Daoy (cell line): Measurements from ENCODE around the gene SAA1. TPM values are rescaled to one million over a fixed set of nuclear protein-coding genes. Genes with fewer than 3 reads are reported as not detected.
"Not testable (repeated sequence)": the region's sequence is repeated elsewhere in the genome, so short reads cannot be mapped to it uniquely, and the experiment has no call there.

Experiments used
- DNase-seq: peaks from one replicate; pipeline ENCODE4 v3.0.0-alpha.2; 2015; ENCODE audit warnings: low read depth
- total RNA-seq: library from RNA; depleted of rRNA; stranded (reverse); fragments of >200 nt; shearing (Covaris generic); gene quantifications from 2 replicates; pipeline ENCODE4 v1.2.3, GENCODE V29; 2014

Gene SAA1
- total RNA-seq, 1 experiment from 2014 or later: 0.69 TPM

- no peak for DNase-seq
Observed at GRCh38 chr11:18259259-18259658, 6.8 kb upstream of the SAA1 start.

- no peak for DNase-seq
Observed at GRCh38 chr11:18261721-18262120, 4.3 kb upstream of the SAA1 start.

GRCh38 chr11:18262681-18263350 lies 3.2 kb upstream of the SAA1 start:
- DNase-seq: not testable (repeated sequence)

GRCh38 chr11:18264035-18264434 lies 2.0 kb upstream of the SAA1 start:
- DNase-seq: no peak

- no peak for DNase-seq
Observed at GRCh38 chr11:18264677-18265555, 1.1 kb upstream of the SAA1 start.

GRCh38 chr11:18267335-18268133 lies 1.5 kb downstream of the SAA1 start:
- DNase-seq: not testable (repeated sequence)

- DNase-seq: not testable (repeated sequence)
Observed at GRCh38 chr11:18269252-18269651, 3.2 kb downstream of the SAA1 start.

GRCh38 chr11:18270102-18270501 lies 4.0 kb downstream of the SAA1 start:
- no peak for DNase-seq

- DNase-seq: no peak
Observed at GRCh38 chr11:18271206-18271605, 5.1 kb downstream of the SAA1 start.

GRCh38 chr11:18277565-18278271 lies 11.7 kb downstream of the SAA1 start:
- no peak for DNase-seq

- DNase-seq: no peak
Observed at GRCh38 chr11:18280438-18281045, 14.5 kb downstream of the SAA1 start.

GRCh38 chr11:18282626-18283025 lies 16.6 kb downstream of the SAA1 start:
- DNase-seq: no peak

- no peak for DNase-seq
Observed at GRCh38 chr11:18285841-18286240, 19.8 kb downstream of the SAA1 start.

GRCh38 chr11:18288911-18289310 lies 22.8 kb downstream of the SAA1 start:
- DNase-seq: no peak

GRCh38 chr11:18294862-18295261 lies 28.8 kb downstream of the SAA1 start:
- DNase-seq: no peak

- DNase-seq: no peak
Observed at GRCh38 chr11:18295316-18295715, 29.3 kb downstream of the SAA1 start.

GRCh38 chr11:18299721-18300120 lies 33.7 kb downstream of the SAA1 start:
- no peak for DNase-seq

GRCh38 chr11:18304745-18305144 lies 38.7 kb downstream of the SAA1 start:
- DNase-seq: no peak

GRCh38 chr11:18307461-18308139 lies 41.5 kb downstream of the SAA1 start:
- no peak for DNase-seq

GRCh38 chr11:18308242-18308641 lies 42.2 kb downstream of the SAA1 start:
- DNase-seq: no peak

- no peak for DNase-seq
Observed at GRCh38 chr11:18309691-18310090, 43.6 kb downstream of the SAA1 start.
